Smooth muscle cell (in vitro differentiated cells): ENCODE results near the gene TCF12. TPM values are rescaled to one million over a fixed set of nuclear protein-coding genes. Genes with fewer than 3 reads are reported as not detected.

Source experiments
- DNase-seq: peaks from one replicate; lab custom pipeline; 2025; ENCODE audit not compliant: unreplicated experiment; lab: John Stamatoyannopoulos, UW
- H2AFZ ChIP-seq: fragments of 200-600 bp; sonication (generic); 2 replicates; pipeline ENCODE4 v1.6.0; 2016; ENCODE audit warnings: antibody characterized with exemption, low read depth, mild to moderate bottlenecking
- H3F3A ChIP-seq: fragments of 200-600 bp; sonication (generic); 2 replicates; pipeline ENCODE4 v1.6.0; 2017; ENCODE audit warnings: antibody characterized with exemption, low read depth
- H3K27ac ChIP-seq: fragments of 200-600 bp; sonication (generic); 2 replicates; pipeline ENCODE4 v1.5.1; 2016; ENCODE audit warnings: low read depth, mild to moderate bottlenecking
- H3K27me3 ChIP-seq: fragments of 200-600 bp; sonication (generic); 2 replicates; pipeline ENCODE4 v1.6.1; 2016; ENCODE audit warnings: low read depth, mild to moderate bottlenecking
- H3K36me3 ChIP-seq: fragments of 200-600 bp; sonication (generic); 2 replicates; pipeline ENCODE4 v1.5.1; 2016; ENCODE audit warnings: low read depth
- H3K4me1 ChIP-seq: fragments of 200-600 bp; sonication (generic); 2 replicates; pipeline ENCODE4 v1.5.1; 2016; ENCODE audit warnings: low read depth
- H3K4me2 ChIP-seq: fragments of 200-600 bp; sonication (generic); 2 replicates; pipeline ENCODE4 v1.6.0; 2016; ENCODE audit warnings: mild to moderate bottlenecking
- H3K4me3 ChIP-seq: fragments of 200-600 bp; sonication (generic); 2 replicates; pipeline ENCODE4 v1.5.1; 2016; ENCODE audit warnings: mild to moderate bottlenecking
- H3K79me2 ChIP-seq: fragments of 200-600 bp; sonication (generic); 2 replicates; pipeline ENCODE4 v1.6.0; 2016; ENCODE audit warnings: low read depth, mild to moderate bottlenecking
- H3K9ac ChIP-seq: fragments of 200-600 bp; sonication (generic); 2 replicates; pipeline ENCODE4 v1.6.0; 2016; ENCODE audit warnings: low read depth
- H3K9me3 ChIP-seq: fragments of 200-600 bp; sonication (generic); replicated peaks from 2 replicates; pipeline ENCODE4 v1.5.1; 2016; ENCODE audit warnings: low read depth
- H4K20me1 ChIP-seq: fragments of 200-600 bp; sonication (generic); 2 replicates; pipeline ENCODE4 v1.6.0; 2016; ENCODE audit warnings: low read depth
- WGBS: methylation state at CpG from one replicate; pipeline ENCODE4 v1.1.7; 2016; ENCODE audit warnings: low lambda C conversion rate; 5-methylcytosine and 5-hydroxymethylcytosine counted together
- polyA plus RNA-seq: library from polyadenylated mRNA; unstranded; fragments of >200 nt; fragmentation: Nextera tagmentation; extraction: Ambion mirVana; gene quantifications from 2 replicates; pipeline ENCODE4 v1.2.1, GENCODE V29; 2016
- total RNA-seq: library from RNA; depleted of rRNA; stranded (reverse); fragments of >200 nt; gene quantifications from 2 replicates; pipeline ENCODE4 v1.2.3, GENCODE V29; 2014
- TF ChIP-seq, protein P1 (sequence below): fragments of 200-600 bp; sonication (generic); IDR thresholded peaks from 2 replicates; pipeline ENCODE4 v1.5.1; 2017; ENCODE audit warnings: borderline replicate concordance, mild to moderate bottlenecking, antibody characterized with exemption; ENCODE audit not compliant: insufficient read depth, poor library complexity, severe bottlenecking

Gene TCF12
- total and polyA plus RNA-seq, 2 experiments from 2014 or later: 54.1 to 302 TPM

DNA sequence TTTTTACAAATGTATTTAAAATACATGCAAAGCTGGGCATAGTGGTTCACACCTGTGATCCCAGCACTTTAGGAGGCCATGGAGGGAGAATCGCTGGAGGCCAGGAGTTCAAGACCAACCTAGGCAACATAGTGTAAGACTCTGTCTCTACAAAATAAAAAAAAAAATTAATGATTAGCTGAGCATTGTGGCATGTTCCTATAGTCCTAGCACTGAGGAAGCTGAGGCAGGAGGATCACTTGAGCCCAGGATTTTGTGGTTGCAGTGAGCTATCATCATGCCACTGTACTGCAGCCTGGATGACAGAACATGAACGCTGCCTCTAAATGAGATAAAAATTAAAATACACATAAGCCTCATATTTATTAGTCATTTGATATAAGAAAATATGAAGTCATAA, 142.8 kb downstream of the TCF12 start:
- 80% methylated on average over 2 of the region's 2 CpGs for WGBS
- peaks cover 4% of the 10 kb centered on the region for H3F3A ChIP-seq
- peak overlapping the region; percentile 63 for H3K9ac ChIP-seq
- H2AFZ ChIP-seq: no peak overlapping the region
- peaks cover 68% of the 10 kb centered on the region for H3K79me2 ChIP-seq
- H3K9me3 ChIP-seq: no peaks in the 10 kb centered on the region
- no peaks in the 10 kb centered on the region for H3K27me3 ChIP-seq
- peaks cover 31% of the 10 kb centered on the region for H3K4me1 ChIP-seq
- peak overlapping the region; percentile 86 for H3K27ac ChIP-seq
- H3K4me2 ChIP-seq: peak overlapping the region; percentile 51
- peaks cover 37% of the 10 kb centered on the region for H4K20me1 ChIP-seq
- DNase-seq: no peak
- TF ChIP-seq, protein P1, sequence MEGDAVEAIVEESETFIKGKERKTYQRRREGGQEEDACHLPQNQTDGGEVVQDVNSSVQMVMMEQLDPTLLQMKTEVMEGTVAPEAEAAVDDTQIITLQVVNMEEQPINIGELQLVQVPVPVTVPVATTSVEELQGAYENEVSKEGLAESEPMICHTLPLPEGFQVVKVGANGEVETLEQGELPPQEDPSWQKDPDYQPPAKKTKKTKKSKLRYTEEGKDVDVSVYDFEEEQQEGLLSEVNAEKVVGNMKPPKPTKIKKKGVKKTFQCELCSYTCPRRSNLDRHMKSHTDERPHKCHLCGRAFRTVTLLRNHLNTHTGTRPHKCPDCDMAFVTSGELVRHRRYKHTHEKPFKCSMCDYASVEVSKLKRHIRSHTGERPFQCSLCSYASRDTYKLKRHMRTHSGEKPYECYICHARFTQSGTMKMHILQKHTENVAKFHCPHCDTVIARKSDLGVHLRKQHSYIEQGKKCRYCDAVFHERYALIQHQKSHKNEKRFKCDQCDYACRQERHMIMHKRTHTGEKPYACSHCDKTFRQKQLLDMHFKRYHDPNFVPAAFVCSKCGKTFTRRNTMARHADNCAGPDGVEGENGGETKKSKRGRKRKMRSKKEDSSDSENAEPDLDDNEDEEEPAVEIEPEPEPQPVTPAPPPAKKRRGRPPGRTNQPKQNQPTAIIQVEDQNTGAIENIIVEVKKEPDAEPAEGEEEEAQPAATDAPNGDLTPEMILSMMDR: no peak
- no peak overlapping the region for H3K4me3 ChIP-seq
- no peaks in the 10 kb centered on the region for H3K36me3 ChIP-seq

- Histone ChIP-seq H2AFZ (no peak overlapping the region), H3K27me3 (no peaks in the 10 kb centered on the region), H3K4me2 (peak overlapping the region; percentile 51), H4K20me1 (peaks cover 33% of the 10 kb centered on the region), H3K9ac (peak overlapping the region; percentile 63), H3K36me3 (no peaks in the 10 kb centered on the region), H3K79me2 (peaks cover 64% of the 10 kb centered on the region), H3K9me3 (no peaks in the 10 kb centered on the region), H3F3A (peaks cover 4% of the 10 kb centered on the region), H3K4me3 (no peak overlapping the region), H3K27ac (peak overlapping the region; percentile 86), H3K4me1 (peaks cover 31% of the 10 kb centered on the region)
- 89% methylated on average over 2 of the region's 2 CpGs for WGBS
- TF ChIP-seq, protein P1: no peak
- DNase-seq: no peak
Measured at GRCh38 chr15:57061696-57062095, 143.3 kb downstream of the TCF12 start.

DNA sequence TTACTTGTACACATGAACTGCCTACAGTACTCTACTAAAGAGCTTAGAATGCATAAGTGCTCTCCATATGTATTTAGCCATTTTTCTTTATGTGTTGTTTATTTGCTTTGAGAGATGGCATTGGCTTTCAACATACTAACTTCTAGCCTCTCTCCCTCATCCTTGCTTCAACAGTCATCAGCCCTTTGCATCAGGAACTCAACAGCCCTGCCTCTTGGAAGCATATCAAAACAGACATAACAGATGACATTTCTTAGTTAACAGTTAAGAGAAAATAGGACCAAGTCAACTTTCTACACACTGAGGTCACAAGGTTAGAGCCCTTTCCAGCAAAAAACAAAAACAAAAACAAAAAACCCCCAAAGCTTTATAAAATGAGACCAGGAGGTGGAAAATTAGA, 145.6 kb downstream of the TCF12 start:
- H3K27ac ChIP-seq: no peak overlapping the region
- H3K79me2 ChIP-seq: peaks cover 55% of the 10 kb centered on the region
- H3F3A ChIP-seq: peaks cover 4% of the 10 kb centered on the region
- no peaks in the 10 kb centered on the region for H3K27me3 ChIP-seq
- TF ChIP-seq, protein P1: no peak
- peaks cover 16% of the 10 kb centered on the region for H4K20me1 ChIP-seq
- H3K36me3 ChIP-seq: no peaks in the 10 kb centered on the region
- no peaks in the 10 kb centered on the region for H3K9me3 ChIP-seq
- no peak overlapping the region for H2AFZ ChIP-seq
- no peak overlapping the region for H3K4me3 ChIP-seq
- DNase-seq: no peak
- peaks cover 17% of the 10 kb centered on the region for H3K4me1 ChIP-seq
- no peak overlapping the region for H3K9ac ChIP-seq
- no peak overlapping the region for H3K4me2 ChIP-seq

DNA sequence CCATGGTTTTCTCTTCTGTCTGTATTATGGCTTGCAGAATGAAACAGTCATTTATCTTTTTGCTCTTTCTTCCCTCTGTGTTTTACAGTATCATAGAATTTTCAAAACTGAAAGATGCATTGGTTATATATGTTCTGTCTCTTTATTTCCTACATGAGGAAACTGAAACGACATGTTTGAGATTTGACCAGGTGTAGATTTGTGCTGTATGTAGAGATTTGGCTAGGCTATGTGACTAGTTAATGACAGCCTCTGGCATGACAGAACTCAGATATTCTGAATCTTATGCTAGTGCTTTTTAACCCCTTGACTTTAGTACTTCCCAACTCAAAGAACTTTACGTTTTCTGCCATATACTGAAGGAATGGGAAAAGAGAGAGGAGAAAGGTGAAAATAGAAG, 151.0 kb downstream of the TCF12 start:
- Histone ChIP-seq H3K9me3 (no peaks in the 10 kb centered on the region), H3K27me3 (no peaks in the 10 kb centered on the region), H3F3A (no peaks in the 10 kb centered on the region), H3K36me3 (no peaks in the 10 kb centered on the region), H4K20me1 (peaks cover 49% of the 10 kb centered on the region), H3K79me2 (peaks cover 59% of the 10 kb centered on the region), H2AFZ (no peak overlapping the region), H3K4me2 (no peak overlapping the region), H3K9ac (no peak overlapping the region), H3K4me1 (peaks cover 6% of the 10 kb centered on the region), H3K4me3 (no peak overlapping the region), H3K27ac (no peak overlapping the region)
- 93% methylated on average over 2 of the region's 2 CpGs for WGBS
- TF ChIP-seq, protein P1: no peak
- DNase-seq: no peak
